NCI-H1092 treated with DMSO at 0.1 percent for 48 hours (cell line): ENCODE data around the gene OR13J1.
"Not testable (repeated sequence)": the region's sequence is repeated elsewhere in the genome, so short reads cannot be mapped to it uniquely, and the experiment has no call there.

ENCODE experiments used
- DNase-seq: peaks from one replicate; lab custom pipeline; 2025; lab: John Stamatoyannopoulos, UW

Gene OR13J1

DNA sequence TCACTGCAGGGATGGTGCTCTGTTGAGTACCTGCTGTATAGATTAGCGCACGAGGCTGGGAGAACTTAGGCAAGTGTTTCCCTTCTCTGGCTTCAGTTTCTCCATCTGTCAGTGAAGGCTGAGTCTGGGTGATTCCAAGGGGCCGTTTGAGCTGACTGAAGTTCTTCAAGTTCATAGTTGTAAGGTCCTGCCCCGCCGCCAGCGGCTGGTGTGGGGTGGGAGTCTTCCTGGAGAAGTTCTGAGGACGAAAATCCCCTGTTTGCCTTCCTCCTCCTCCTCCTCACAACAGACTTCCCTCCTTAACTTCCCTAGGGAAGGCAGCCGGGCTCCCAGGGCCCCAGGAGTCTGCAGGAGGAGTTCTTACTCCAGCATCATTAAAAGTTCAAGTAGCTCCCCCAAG is 34.1 kb upstream of the OR13J1 start:
- no peak for DNase-seq

DNA sequence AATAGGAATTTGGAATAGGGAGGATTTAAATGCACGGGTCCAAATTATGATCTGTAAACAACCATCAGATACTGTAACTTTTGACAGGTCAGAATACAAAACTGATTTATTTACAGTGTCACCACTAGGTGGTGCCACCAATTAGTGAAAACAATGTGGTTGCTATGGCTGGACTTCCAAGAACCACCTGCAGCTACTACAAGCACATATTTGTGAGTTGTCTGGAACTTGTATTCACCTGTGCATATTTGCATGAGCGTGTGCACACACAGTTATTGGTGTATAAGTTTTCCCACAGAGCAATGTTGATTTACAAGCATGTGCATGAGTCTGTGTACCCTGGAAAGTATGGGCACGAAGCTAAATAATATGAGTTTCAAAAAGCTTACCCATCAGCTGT is 32.8 kb upstream of the OR13J1 start:
- peak; percentile 65 for DNase-seq

DNA sequence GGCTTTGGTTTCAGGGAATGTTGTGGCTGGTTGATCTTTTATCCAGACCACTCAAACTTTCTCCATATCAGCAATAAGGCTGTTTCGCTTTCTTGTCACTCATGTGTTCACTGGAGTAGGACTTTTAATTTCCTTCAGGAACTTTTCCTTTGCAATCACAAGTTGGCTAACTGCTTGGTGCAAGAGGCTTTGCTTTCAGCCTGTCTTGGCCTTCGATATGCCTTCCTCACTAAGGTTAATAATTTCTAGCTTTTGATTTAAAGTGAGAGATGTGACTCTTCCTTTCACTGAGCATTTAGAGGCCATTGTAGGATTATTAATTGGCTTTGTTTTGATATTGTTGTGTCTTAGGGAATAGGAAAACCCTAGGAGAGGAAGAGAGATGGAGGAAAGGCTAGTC is 28.8 kb upstream of the OR13J1 start:
- no peak for DNase-seq

GRCh38 chr9:35898337-35898736 is 28.1 kb upstream of the OR13J1 start:
- no peak for DNase-seq

GRCh38 chr9:35897376-35898099 is 27.3 kb upstream of the OR13J1 start:
- not testable (repeated sequence) for DNase-seq

DNA sequence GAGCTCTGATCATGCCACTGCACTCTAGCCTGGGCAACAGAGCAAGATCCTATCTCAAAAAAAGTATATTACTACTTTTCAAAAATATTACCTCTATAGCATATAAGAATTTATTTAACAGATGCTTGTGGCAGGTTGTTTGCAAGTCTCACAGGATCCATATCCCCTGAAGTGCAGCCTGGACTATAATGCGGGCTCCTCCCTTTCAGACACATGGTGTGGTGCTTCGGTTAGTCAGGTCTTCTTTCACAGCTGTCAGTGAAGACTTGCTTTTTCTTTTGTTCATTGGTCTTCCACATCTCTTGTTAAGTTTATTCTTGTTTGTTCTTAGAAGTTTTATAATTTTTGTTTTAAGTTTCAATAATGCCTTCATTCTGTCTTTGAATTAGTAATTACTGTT is 26.4 kb upstream of the OR13J1 start:
- no peak for DNase-seq

DNA sequence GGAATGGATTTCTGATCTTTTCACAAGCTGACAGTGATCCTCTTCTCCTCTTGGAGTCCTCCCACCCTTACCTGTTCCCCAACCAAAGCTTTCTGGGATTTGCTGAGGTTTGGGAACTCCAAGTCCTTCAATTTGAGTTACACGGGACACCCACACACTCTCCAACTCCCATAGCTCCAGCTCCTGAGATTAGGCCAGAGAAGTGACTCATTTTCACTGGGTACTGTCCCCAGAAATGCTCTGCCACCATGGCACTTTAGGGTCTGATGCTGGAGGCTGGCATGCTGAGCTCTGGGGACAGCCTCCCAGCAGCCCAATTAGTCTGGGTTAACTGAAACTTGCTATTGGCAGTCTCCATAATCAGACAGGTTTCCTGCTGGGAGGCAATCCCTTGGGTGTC is 21.9 kb upstream of the OR13J1 start:
- DNase-seq = no peak

- DNase-seq = no peak
Measured at GRCh38 chr9:35891646-35892045, 21.4 kb upstream of the OR13J1 start.

DNA sequence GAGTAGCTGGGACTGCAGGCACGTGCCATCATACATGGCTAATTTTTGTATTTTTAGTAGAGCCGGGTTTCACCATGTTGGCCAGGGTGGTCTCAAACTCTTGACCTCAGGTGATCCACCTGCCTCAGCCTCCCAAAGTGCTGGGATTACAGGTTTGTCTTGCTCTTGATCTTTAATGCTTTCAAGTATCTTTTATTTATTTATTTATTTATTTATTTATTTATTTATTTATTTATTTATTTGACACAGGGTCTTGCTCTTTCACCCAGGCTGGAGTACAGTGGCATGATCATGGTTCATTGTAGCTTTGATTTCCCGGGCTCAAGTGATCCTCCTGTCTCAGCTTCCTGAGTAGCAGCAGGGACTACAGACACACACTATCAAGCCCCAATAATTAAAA is 14.7 kb upstream of the OR13J1 start:
- not testable (repeated sequence) for DNase-seq

- no peak for DNase-seq
Measured at GRCh38 chr9:35882996-35883395, 12.8 kb upstream of the OR13J1 start.

DNA sequence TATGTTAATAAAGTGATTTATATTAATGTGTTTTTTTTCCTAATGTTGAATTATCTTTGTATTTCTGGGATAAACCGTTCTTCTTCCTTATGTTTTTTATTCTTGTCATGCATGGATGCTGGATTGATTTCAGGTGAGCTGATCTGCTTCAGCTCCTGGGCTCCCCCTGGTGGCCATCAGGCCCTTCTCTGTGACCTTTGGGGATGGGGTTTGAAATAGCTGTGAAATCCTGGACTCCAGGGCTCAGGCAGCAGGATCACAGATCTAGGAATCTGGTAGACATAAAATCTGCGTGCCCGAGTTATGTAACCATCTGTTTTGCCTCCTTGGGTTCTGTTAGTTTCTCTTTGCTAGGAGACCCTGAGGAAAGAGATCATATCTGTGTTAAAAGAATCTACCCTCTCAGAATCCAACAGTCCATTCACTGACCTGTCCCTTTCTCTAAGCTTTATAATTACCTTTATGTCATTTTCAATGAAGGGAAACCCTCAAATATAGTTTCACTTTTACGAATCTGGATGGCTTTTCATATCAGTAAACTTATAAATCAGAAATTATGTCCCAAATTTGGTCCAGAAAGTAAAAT is 12.2 kb upstream of the OR13J1 start:
- DNase-seq = peak; percentile 83

DNA sequence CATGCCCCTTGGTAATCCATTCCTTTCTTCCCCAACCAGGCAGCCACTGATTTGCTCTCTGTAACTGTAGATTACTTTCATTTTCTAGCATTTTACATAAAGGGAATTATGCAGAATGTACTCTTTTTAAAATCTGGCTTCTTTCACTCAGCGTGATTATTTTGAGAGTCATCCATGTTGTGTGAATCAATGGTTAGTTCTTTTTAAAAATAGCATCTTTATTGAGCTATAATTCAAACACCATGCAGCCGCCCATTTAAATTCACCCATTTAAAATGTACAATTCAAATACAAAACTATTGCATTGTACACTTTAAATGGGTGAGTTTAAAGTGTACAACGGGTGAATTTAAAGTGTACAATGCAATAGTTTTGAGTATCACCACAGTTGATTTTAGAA is 2.3 kb upstream of the OR13J1 start:
- DNase-seq = no peak

DNA sequence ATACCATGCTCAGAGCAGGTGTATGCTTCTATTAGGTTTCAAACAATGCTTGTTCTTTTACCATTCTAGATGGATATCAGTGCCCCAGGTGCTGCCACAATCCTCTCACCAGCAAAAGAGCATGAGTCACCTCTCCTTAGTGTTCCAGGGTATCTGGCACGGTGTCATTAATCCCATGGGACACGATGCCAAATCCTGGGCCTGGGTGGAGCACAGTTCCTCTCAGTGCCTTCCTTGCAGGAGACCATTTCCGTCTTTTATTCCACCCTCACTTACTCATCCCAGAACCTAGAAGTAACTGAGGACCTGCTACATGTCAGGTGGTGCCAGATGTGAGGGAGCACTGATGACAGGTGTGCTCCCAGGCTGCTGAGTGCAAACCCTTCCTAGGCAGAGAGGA is 1.3 kb upstream of the OR13J1 start:
- no peak for DNase-seq

DNA sequence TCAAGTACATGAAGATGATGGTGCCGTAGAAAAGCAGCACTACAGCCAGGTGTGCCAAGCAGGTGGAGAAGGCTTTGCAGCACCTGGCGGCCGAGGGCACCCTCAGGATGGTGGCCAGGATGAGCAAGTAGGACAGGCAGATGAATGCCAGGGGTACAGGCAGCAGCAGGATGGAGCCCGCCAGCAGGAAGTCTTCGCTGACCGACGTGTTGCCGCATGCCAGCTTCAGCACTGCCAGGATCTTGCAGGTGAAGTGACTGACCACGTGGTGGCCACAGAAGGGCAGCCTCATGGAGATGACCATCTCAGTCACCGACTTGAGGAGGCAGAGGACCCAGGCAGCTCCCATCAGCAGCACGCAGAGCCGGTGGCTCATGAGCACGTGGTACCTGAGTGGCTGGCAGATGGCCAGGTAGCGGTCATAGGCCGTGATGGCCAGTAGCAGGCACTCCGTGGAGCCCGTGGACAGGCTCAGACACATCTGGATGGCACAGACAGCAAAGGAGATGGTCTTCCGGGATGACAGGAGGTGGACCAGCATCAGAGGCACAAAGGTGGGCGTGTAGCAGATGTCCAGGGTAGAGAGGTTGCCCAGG is 482 bp downstream of the OR13J1 start:
- DNase-seq = no peak

GRCh38 chr9:35868933-35869332 is 1.3 kb downstream of the OR13J1 start:
- no peak for DNase-seq

GRCh38 chr9:35867538-35867937 is 2.7 kb downstream of the OR13J1 start:
- no peak for DNase-seq

DNA sequence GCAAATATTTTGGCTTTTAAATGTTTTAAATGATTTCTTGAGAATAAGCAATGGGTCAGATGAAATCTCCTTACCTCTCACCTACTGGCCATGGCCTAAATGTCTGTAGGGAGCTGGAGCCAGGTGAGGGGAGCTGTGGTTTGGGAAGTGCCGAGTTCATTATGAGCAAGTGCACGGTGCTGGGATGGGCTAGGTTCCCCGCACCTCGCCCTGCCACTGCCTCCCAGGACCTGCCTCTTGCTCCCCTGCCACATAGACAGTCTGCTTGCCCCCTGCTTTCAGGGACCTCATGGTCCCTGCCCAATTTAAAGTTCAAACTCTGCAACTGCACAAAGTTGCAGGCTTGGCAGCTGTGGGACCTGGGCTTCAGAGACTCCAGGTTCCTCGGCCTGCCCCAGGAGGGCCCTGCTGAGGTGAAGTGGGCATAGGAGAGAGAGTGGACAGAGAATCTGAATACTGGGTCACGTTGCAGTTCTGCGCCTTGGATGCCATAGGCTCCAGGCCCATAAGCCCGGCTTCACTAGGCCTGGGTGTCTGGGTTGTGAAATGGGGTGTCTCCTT is 5.4 kb downstream of the OR13J1 start:
- no peak for DNase-seq

- no peak for DNase-seq
Measured at GRCh38 chr9:35863583-35863982, 6.6 kb downstream of the OR13J1 start.

DNA sequence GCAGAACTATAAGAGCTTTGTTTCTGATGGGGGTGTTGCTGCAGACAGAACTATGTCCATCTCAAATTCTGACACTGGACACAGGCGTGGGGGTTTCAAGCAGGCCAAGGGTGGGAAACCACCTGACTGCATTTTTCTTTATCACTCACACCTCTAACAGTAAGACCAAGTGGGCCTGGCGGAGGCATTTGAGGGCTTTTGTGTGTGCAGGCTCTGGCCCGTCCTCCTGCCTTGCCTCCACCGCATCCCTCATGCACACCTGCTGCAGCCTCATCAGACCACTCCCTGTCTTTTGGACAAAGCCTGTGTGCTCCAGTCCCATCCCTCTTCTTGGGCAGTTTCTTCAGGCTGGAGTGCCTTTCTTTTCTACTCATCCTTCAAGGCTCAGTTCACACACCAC is 7.9 kb downstream of the OR13J1 start:
- no peak for DNase-seq

- DNase-seq = no peak
Measured at GRCh38 chr9:35861161-35861897, 8.9 kb downstream of the OR13J1 start.

DNA sequence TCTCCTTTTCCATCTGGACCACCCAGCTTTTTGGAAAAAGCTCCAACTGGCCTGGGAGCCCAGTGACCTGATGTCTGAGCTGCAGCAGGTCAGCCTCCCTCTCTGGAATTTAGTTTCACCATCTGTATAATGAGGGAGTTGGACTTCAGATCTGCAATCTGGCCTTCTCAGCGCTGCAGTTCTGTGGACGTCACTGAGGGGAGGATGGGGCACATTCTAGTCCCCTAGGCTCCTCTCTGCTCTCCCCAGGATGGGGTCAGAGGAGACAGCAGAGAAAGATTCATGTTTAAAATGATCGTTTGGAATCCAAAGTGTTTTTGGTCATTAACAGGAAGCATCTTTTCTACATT is 10.2 kb downstream of the OR13J1 start:
- no peak for DNase-seq

GRCh38 chr9:35859310-35859989 is 10.8 kb downstream of the OR13J1 start:
- DNase-seq = peak; percentile 30
